22Rv1 (cell line): Measurements from ENCODE around the gene SLC13A5.

Experiments used
- H3K27ac ChIP-seq: fragments of 450-650 bp; 2 replicates; pipeline ENCODE4 v1.5.1; 2017
- ZFX ChIP-seq: fragments of 450-650 bp; IDR thresholded peaks from 2 replicates; pipeline ENCODE4 v1.6.1; 2017; ENCODE audit warnings: antibody characterized with exemption, borderline replicate concordance
- TF ChIP-seq, protein P1 (sequence below): fragments of 450-650 bp; IDR thresholded peaks from 2 replicates; pipeline ENCODE4 v1.5.1; 2017; ENCODE audit warnings: mild to moderate bottlenecking

The SLC13A5 gene

DNA sequence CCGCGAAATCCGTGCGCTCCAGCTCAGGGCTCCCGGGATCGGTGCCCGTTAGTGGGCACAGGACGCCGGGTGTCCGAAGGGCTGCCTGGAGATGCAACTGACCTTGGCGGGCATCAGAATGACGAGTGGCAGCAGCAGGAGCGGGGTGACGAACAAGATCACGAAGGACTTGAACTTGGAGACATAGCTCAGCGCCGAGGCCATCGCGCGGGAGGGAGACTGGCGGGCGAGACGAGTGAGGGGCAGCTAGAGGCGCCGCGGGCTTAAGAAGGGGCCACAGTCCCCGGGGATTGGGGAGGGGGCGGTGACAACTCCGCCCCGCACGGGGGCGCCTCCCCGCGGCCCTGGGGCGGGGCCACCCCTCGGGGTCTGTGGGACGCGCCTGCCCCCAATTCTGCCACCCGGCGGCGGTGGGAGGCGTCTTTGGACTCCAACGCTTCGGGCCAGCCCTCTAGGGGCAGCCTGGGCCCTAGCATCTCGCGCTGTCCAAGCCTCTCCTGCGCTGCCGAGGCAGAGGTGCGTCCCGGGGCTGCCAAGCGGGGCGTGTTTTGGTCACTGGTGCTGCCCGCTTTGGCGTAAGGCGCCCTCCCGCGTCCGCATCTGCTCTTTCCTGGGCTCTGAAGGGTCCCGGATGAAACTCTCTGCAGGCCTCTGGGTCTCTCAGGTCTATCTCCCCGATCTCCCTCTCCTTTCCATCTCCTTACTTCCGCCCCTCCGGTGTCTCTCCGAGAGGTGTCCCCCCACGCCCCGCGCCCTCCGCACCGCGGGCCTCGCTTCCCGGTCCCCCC lies at the start of gene SLC13A5:
Gene SLC13A5, minus strand, starts transcription at position 240 of the 788 bp plus-strand sequence. Its CDS starts 36 bp downstream, at position 204.
- H3K27ac ChIP-seq: no peak within 1 kb of the TSS
- TF ChIP-seq, protein P1, sequence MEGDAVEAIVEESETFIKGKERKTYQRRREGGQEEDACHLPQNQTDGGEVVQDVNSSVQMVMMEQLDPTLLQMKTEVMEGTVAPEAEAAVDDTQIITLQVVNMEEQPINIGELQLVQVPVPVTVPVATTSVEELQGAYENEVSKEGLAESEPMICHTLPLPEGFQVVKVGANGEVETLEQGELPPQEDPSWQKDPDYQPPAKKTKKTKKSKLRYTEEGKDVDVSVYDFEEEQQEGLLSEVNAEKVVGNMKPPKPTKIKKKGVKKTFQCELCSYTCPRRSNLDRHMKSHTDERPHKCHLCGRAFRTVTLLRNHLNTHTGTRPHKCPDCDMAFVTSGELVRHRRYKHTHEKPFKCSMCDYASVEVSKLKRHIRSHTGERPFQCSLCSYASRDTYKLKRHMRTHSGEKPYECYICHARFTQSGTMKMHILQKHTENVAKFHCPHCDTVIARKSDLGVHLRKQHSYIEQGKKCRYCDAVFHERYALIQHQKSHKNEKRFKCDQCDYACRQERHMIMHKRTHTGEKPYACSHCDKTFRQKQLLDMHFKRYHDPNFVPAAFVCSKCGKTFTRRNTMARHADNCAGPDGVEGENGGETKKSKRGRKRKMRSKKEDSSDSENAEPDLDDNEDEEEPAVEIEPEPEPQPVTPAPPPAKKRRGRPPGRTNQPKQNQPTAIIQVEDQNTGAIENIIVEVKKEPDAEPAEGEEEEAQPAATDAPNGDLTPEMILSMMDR: peak; percentile 43
- no peak for TF ChIP-seq ZFX

DNA sequence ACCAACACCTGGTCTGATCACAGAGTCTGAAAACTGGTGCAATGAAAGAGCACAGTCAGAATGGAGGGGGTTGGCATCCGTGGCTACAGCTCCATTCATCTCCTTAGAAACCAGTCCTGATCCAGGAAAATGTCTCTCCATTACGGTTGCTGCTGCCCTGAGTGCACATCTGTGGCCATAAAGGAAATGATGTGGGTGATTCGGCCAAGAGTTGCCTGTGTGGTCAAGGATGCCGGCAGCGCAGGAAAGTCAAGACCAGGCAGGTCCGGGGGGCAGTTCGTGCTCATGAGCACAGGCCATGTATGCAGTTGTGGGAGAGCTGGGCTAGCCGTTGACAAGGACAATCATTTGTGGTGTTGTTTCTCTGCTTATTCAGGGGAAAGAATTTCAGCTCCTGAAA lies 48.6 kb upstream of the SLC13A5 start:
- no peak overlapping the region for H3K27ac ChIP-seq

DNA sequence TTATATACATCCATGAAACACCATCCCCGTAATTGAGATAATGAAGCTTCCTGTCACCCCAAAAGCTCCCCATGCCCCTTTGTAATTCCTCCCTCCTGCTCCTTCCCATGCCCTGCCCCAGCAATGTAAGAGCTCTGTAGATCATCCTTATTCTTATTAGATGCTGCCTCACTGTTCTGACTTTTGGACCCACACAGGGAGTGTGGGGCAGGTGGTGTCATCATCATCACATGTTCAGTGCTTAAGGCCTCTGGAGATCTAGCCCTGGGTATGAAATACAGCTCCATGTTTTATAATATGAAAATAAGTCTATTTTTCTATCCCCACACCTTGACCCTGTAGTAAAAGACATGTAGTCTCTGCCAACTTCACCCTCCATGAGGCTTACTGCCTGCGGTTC lies 44.6 kb upstream of the SLC13A5 start:
- no peak overlapping the region for H3K27ac ChIP-seq
- TF ChIP-seq, protein P1: no peak
- TF ChIP-seq ZFX: no peak

More for the DNA sequence above, 48.6 kb upstream of the SLC13A5 start:
- TF ChIP-seq ZFX: no peak
- TF ChIP-seq, protein P1: no peak

DNA sequence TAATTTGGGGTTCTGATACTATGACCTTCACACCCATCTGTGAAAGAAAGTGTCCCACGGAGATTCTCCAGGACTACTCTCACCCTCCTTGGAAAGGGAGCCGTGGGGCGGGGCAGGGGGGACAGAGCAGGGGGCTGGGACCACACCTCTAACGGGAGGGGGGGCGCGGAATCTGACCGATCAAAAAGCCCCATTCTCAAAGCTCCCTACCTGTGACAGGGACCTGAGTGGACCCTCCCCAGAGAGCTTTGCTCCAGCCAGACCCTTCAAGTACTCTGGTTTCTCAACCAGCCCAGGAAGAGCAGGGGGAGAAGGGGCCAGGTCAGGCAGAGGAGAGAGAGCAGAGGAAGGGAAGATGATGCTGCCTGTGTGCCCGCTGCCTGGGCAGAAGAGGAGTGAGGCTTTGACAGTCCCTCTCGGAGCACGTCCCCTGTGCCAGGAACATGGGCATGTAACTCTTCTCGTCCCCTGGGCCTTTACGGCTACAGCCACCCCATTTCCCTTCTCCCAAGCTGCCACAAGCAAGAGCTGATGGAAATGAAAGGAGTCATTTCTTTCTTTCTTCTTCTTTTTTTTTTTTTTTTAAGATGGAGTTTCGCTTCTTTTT lies 43.4 kb upstream of the SLC13A5 start:
- no peak overlapping the region for H3K27ac ChIP-seq
- TF ChIP-seq ZFX: no peak
- TF ChIP-seq, protein P1: no peak

DNA sequence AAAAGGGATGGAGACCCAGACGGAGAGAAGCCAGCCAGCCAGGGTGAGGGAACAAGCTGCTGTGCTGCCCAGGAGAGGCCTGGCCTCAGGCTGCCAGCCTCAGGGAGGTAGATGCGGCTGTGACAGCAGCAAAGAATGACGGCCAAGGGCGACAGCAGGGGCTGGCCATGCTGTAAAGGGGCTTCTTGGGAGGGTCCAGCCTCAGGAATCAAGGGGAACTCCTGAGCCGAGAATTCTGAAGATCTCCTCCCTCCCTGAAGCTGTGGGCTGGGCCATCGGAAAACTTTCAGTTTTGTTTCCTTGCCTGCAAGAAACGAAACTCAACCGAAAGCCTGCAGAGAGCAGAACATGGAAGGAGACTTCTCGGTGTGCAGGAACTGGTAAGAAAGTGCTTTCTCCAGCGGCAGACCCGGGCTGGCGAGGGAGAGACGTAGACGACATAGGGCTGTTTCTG lies 42.6 kb upstream of the SLC13A5 start, which contains the start of gene XAF1:
Gene XAF1, plus strand, starts transcription at position 316 of the 454 bp plus-strand sequence. Its CDS starts 33 bp downstream, at position 349.
- TF ChIP-seq ZFX: no peak
- TF ChIP-seq, protein P1: no peak
- no peak within 1 kb of the TSS for H3K27ac ChIP-seq

DNA sequence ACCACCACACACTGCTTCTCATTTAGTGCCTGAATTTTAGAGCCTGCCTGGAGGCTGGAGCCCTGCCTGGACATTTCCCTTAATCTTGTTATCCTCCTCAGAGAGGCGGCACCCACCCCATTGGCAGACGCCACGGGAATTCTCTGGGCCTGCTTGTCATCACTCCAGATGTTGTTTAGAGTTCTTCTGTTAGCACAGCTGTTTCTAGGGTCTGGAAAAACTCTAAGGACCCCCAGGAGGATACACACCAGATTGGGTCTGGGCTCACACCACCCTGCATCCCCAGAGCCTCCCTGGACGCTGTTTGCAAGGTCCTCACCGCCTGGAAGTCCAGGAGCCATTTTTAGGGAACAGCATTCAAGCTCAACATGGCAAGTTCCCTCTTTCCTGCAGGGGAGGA lies 42.1 kb upstream of the SLC13A5 start:
- TF ChIP-seq, protein P1: no peak
- no peak for TF ChIP-seq ZFX
- H3K27ac ChIP-seq: no peak overlapping the region

DNA sequence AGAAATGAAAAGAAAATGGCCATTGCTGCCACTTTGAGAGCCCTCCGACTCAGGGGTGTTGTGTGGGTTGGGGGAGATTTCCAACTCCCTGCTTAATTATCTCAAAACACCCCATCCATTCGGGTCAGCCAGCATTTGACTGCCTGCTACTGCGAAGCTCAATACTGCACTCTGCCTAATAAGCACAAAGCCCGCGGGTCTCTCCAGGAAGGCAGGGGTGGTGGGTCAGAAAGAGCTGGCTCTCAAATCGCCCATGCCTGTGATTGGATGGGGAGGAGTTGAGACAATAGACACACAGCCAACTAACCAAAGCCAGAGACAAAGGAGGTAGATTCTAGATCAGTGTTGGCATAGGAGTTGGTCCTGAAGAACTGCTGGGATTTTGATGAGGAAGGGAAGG lies 40.4 kb upstream of the SLC13A5 start:
- TF ChIP-seq ZFX: no peak
- TF ChIP-seq, protein P1: no peak

More for the DNA sequence above, 40.4 kb upstream of the SLC13A5 start:
- no peak overlapping the region for H3K27ac ChIP-seq
